Measurements from ENCODE around the gene FBXL13.
"Not testable (repeated sequence)": the region's sequence is repeated elsewhere in the genome, so short reads cannot be mapped to it uniquely, and the experiment has no call there.

FBXL13 gene

GRCh38 chr7:103009466-103010185 lies 65.0 kb downstream of the FBXL13 start:
- no peak for DNase-seq (ENCODE audit: low spot score)
- CTCF ChIA-PET, result interaction anchor here (0.6 kb wide), 1 partner anchor 223 kb away, joined by 3 read pairs; no protein-coding TSS in a partner anchor
- no peak for TF ChIP-seq CTCF (conservative IDR thresholded peaks at IDR 0.05; ENCODE audit: low read depth)
- no peak overlapping the region for H3K27ac ChIP-seq
- POLR2A ChIA-PET (ENCODE audit: low non-redundant PET), result no interaction called here

DNA sequence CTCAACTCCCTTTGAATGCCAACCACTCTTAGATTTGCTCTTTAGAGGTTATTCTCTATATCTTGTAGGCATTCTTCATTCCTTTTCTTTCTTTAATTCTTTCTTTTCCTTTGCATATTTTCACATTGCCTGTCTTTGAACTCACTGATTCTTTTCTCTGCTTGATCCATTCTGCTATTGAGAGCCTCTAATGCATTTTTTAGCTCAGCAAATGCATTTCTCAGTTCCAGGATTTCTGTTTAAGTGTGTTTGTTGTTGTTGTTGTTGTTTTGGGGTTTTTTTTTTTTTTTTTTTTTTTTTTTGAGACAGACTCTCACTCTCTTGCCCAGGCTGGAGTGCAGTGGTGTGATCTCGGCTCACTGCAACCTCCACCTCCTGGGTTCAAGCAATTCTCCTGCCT lies 71.6 kb downstream of the FBXL13 start:
- no peak overlapping the region for H3K27ac ChIP-seq
- ChIA-PET POLR2A (ENCODE audit: low non-redundant PET) (no interaction called here), CTCF (no interaction called here)
- no peak for TF ChIP-seq CTCF (conservative IDR thresholded peaks at IDR 0.05; ENCODE audit: low read depth)
- no peak for DNase-seq (ENCODE audit: low spot score)

- CTCF ChIA-PET, result no interaction called here
- DNase-seq (ENCODE audit: low spot score), result no peak
Measured at GRCh38 chr7:103001210-103001609, 73.4 kb downstream of the FBXL13 start.

DNA sequence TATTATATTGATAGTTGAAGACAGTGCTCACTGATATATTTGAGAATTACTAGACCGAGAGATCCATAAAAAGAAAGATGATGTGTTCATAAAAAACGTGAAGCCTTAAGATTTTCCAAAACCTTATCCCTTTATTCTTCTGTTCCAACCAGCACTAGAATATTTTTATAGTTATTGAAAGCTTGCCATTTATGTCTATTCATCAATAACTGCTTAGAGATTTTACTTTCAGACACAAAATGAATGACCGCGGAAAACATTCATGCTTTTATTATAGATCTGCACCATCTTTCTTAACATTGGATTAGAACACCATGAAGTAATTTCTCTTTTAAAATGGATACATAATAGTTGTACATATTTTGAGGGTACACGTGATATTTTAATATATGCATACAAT lies 77.6 kb downstream of the FBXL13 start:
- TF ChIP-seq CTCF (conservative IDR thresholded peaks at IDR 0.05; ENCODE audit: low read depth), result no peak
- POLR2A ChIA-PET (ENCODE audit: low non-redundant PET), result no interaction called here
- CTCF ChIA-PET, result no interaction called here
- DNase-seq (ENCODE audit: low spot score), result no peak
- H3K27ac ChIP-seq, result no peak overlapping the region

More at GRCh38 chr7:103001210-103001609, 73.4 kb downstream of the FBXL13 start:
- POLR2A ChIA-PET (ENCODE audit: low non-redundant PET), result no interaction called here
- TF ChIP-seq CTCF (conservative IDR thresholded peaks at IDR 0.05; ENCODE audit: low read depth), result no peak
- H3K27ac ChIP-seq, result no peak overlapping the region

GRCh38 chr7:102995609-102996008 lies 79.0 kb downstream of the FBXL13 start:
- CTCF ChIA-PET; POLR2A ChIA-PET (ENCODE audit: low non-redundant PET); H3K27ac ChIP-seq; DNase-seq (ENCODE audit: low spot score): not testable (repeated sequence)

DNA sequence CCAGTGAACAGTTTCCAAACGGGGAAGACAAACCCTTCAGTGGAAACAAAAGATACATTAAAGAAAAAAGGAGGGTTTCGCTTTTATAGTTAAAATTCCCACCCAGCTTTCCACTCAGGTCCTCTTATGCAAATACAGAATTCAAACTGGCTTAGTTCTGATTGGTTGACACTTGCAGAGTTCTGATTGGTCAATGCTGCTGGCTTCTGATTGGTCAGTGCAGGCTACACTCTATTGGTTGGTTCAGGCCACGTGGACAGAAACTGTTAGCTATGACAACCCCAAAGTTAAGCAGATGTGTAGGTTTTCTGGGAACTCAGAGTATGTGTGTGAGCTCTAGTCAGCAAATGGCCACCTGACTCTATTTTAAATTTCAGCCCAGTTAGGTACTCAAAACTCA lies 80.0 kb downstream of the FBXL13 start:
- ChIA-PET POLR2A (ENCODE audit: low non-redundant PET) (no interaction called here), CTCF (no interaction called here)
- DNase-seq (ENCODE audit: low spot score), result no peak
- no peak overlapping the region for H3K27ac ChIP-seq
- no peak for TF ChIP-seq CTCF (conservative IDR thresholded peaks at IDR 0.05; ENCODE audit: low read depth)

DNA sequence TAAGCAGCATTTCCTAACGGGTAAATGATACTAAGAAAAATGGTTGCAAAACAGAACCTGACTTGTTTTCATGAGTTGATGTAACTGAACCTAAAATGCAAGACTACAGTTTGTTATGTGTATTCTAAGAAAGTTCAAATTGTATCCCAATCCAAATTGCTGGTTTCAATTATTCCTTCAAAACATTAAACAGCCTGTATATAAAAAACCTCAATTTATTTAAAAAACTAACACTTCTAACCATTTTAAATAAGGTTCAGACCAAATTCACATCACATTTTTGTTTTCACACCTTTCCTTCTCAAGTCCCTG lies 80.9 kb downstream of the FBXL13 start:
- TF ChIP-seq CTCF (conservative IDR thresholded peaks at IDR 0.05; ENCODE audit: low read depth), result no peak
- DNase-seq (ENCODE audit: low spot score), result no peak
- POLR2A ChIA-PET (ENCODE audit: low non-redundant PET), result no interaction called here
- no peak overlapping the region for H3K27ac ChIP-seq
- CTCF ChIA-PET, result interaction anchor here (0.7 kb wide), 1 partner anchor 56 kb away, joined by 5 read pairs; no protein-coding TSS in a partner anchor

Measured in RWPE1 (cell line).